IMR-90 (cell line): Measurements from ENCODE around the gene APOC4.

ENCODE experiments used
- BHLHE40 ChIP-seq: fragments of 150-350 bp; IDR thresholded peaks from 2 replicates; pipeline ENCODE4 v1.6.1; 2016; ENCODE audit warnings: mild to moderate bottlenecking, low read depth, low read length
- CEBPB ChIP-seq: IDR thresholded peaks from 2 replicates; pipeline ENCODE4 v1.6.1; 2012; ENCODE audit warnings: low read depth, low read length, improper control_type of control experiment
- CTCF ChIP-seq: conservative IDR thresholded peaks from 2 replicates; pipeline ENCODE4 v1.5.1; 2012; ENCODE audit warnings: mild to moderate bottlenecking, low read depth, low read length, improper control_type of control experiment
- POLR2A ChIP-seq: IDR thresholded peaks from 2 replicates; pipeline ENCODE4 v1.6.1; 2012; ENCODE audit warnings: mild to moderate bottlenecking, low read depth, low read length
- TF ChIP-seq, protein P1 (sequence below): fragments of 150-350 bp; IDR thresholded peaks from 2 replicates; pipeline ENCODE4 v1.6.1; 2017; ENCODE audit warnings: mild to moderate bottlenecking, antibody characterized with exemption, low read length, low read depth

DNA sequence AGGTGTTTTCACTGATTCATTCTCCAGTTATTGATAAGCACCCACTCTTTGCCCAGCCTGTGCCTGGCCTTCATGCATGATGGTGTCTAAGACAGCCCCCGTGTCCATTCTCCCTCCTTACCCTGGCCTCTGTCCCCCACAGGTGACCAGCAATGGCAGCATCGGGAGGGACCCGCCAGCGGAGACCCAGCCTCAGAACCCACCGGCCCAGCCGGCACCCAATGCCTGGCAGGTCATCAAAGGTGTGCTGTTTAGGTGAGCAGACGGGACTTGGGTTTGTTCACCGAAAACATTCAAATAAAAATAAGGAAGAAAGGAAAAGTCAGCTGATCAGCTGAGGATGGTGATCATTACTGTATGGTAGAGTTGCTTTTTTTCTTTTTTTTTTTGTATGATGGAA lies 19.8 kb downstream of the APOC4 start:
- TF ChIP-seq POLR2A (no peak), CEBPB (no peak), CTCF (no peak), BHLHE40 (no peak)
- TF ChIP-seq, protein P1, sequence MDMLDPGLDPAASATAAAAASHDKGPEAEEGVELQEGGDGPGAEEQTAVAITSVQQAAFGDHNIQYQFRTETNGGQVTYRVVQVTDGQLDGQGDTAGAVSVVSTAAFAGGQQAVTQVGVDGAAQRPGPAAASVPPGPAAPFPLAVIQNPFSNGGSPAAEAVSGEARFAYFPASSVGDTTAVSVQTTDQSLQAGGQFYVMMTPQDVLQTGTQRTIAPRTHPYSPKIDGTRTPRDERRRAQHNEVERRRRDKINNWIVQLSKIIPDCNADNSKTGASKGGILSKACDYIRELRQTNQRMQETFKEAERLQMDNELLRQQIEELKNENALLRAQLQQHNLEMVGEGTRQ = no peak
